Astrocyte (in vitro differentiated cells and primary cell): ENCODE data around the gene GREB1.

ENCODE experiments used
- EZH2 ChIP-seq: IDR thresholded peaks from 2 replicates; pipeline ENCODE4 v1.6.1; 2012; ENCODE audit warnings: mild to moderate bottlenecking, low read length, inconsistent platforms; ENCODE audit not compliant: insufficient read depth
- TF ChIP-seq, protein P1 (sequence below): IDR thresholded peaks from 2 replicates; pipeline ENCODE4 v1.5.1; 2011; ENCODE audit warnings: low read depth, mild to moderate bottlenecking, inconsistent platforms, low read length, moderate library complexity; ENCODE audit not compliant: insufficient read depth

DNA sequence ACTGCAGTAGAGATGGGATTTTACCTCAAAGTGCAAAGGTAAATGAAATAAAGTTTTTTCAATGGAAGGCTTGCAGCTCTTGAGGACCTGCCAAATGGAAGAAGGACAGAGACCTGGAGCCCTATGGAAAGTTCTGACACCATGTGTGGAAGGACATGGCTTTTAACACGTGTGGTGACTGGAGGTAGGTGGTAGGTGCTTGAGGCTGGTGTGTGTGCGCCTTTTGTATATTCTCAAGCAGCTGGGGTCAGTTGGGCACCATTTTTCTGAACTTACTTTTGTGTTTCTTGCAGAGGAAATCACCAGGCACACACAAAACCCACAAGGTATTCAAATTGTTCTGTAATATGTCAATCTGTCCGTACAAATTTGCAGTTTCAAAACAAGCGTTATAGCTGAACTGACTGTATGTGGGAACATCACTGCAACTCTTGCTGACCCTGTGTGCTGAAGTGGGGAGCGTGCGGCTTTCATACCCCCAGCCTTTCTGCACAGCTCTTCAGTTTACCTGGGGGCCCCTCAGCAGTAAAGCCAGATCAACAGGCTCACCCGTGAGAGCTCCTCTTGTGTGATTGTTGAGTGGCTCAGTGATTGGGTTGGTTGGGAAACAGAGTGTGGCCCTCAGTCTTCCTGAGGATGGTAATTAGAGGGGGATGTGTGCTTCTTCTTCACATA, 363 bp downstream of the GREB1 start:
- TF ChIP-seq, protein P1, sequence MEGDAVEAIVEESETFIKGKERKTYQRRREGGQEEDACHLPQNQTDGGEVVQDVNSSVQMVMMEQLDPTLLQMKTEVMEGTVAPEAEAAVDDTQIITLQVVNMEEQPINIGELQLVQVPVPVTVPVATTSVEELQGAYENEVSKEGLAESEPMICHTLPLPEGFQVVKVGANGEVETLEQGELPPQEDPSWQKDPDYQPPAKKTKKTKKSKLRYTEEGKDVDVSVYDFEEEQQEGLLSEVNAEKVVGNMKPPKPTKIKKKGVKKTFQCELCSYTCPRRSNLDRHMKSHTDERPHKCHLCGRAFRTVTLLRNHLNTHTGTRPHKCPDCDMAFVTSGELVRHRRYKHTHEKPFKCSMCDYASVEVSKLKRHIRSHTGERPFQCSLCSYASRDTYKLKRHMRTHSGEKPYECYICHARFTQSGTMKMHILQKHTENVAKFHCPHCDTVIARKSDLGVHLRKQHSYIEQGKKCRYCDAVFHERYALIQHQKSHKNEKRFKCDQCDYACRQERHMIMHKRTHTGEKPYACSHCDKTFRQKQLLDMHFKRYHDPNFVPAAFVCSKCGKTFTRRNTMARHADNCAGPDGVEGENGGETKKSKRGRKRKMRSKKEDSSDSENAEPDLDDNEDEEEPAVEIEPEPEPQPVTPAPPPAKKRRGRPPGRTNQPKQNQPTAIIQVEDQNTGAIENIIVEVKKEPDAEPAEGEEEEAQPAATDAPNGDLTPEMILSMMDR = no peak
- no peak for TF ChIP-seq EZH2
